NB4 (cell line): ENCODE measurements around the gene RAB3C.

Experiments
- DNase-seq: peaks from one replicate; pipeline ENCODE4 v3.0.0; 2010; ENCODE audit warnings: low read depth
- H3K4me3 ChIP-seq: one replicate; pipeline ENCODE4 v1.5.1; 2011; ENCODE audit warnings: mild to moderate bottlenecking, low read depth, low read length, moderate library complexity
- CTCF ChIP-seq: IDR thresholded peaks from one replicate; pipeline ENCODE4 v1.5.1; 2012; ENCODE audit warnings: low read depth, low read length
- MAX ChIP-seq: IDR thresholded peaks from 2 replicates; pipeline ENCODE4 v1.6.1; 2011; ENCODE audit warnings: low read depth, low read length
- MYC ChIP-seq: IDR thresholded peaks from 2 replicates; pipeline ENCODE4 v1.6.1; 2011; ENCODE audit warnings: low read depth, low read length
- POLR2A ChIP-seq: IDR thresholded peaks from 2 replicates; pipeline ENCODE4 v1.6.1; 2011; ENCODE audit warnings: mild to moderate bottlenecking; ENCODE audit not compliant: insufficient read length; ENCODE audit errors: extremely low read depth

RAB3C gene

GRCh38 chr5:58718269-58718978, 135.5 kb downstream of the RAB3C start:
- TF ChIP-seq CTCF (no peak), MYC (no peak), MAX (no peak), POLR2A (no peak)
- H3K4me3 ChIP-seq: no peak overlapping the region
- DNase-seq: no peak

- no peak for TF ChIP-seq MYC
- no peak for TF ChIP-seq CTCF
- no peak for TF ChIP-seq MAX
- TF ChIP-seq POLR2A: no peak
- no peak overlapping the region for H3K4me3 ChIP-seq
- DNase-seq: no peak
Measured at GRCh38 chr5:58722160-58722559, 139.3 kb downstream of the RAB3C start.

- no peak for DNase-seq
- no peak overlapping the region for H3K4me3 ChIP-seq
- TF ChIP-seq MAX (no peak), POLR2A (no peak), MYC (no peak), CTCF (no peak)
Measured at GRCh38 chr5:58724992-58725391, 142.1 kb downstream of the RAB3C start.

- no peak for DNase-seq
- TF ChIP-seq CTCF: no peak
- no peak for TF ChIP-seq MYC
- no peak for TF ChIP-seq MAX
- no peak for TF ChIP-seq POLR2A
- H3K4me3 ChIP-seq: no peak overlapping the region
Measured at GRCh38 chr5:58731641-58732040, 148.8 kb downstream of the RAB3C start.

GRCh38 chr5:58735637-58736036, 152.8 kb downstream of the RAB3C start:
- DNase-seq: no peak
- TF ChIP-seq MYC (no peak), POLR2A (no peak), CTCF (no peak), MAX (no peak)
- H3K4me3 ChIP-seq: no peak overlapping the region
